Right lobe of liver (tissue), 6 donors: Measurements from ENCODE around the gene NCOA6. TPM values are rescaled to one million over a fixed set of nuclear protein-coding genes. Genes with fewer than 3 reads are reported as not detected.
"Not testable (repeated sequence)": the region's sequence is repeated elsewhere in the genome, so short reads cannot be mapped to it uniquely, and the experiment has no call there.

Experiments
- ATAC-seq, 4 donors: fragments of 200-7000 bp; cut with Tn5 transposase; one replicate each; pipeline ENCODE4 v1.9.1; 2020; ENCODE audit warnings: mild to moderate bottlenecking in 4 of 4, moderate library complexity in 4 of 4
- DNase-seq, 3 donors: peaks; one replicate each; pipeline ENCODE4 v3.0.0-alpha.2; 2020
- H3K27ac ChIP-seq, 3 donors: fragments of 200-600 bp; one replicate each; pipeline ENCODE4 v1.8.0; 2022
- H3K27me3 ChIP-seq, 2 donors: fragments of 200-600 bp; one replicate each; pipeline ENCODE4 v1.8.0; 2022
- H3K36me3 ChIP-seq, 4 donors: fragments of 200-600 bp; sonication (generic) in 1 of 4; one replicate each; pipeline versions ENCODE4 v1.5.1 to v1.8.0; 2017 to 2022; ENCODE audit warnings: control low read depth in 1 of 4
- H3K4me1 ChIP-seq, 4 donors: fragments of 200-600 bp; sonication (generic) in 1 of 4; one replicate each; pipeline versions ENCODE4 v1.5.1 to v1.8.0; 2017 to 2022; ENCODE audit warnings: control low read depth in 1 of 4
- H3K4me3 ChIP-seq, 3 donors: fragments of 200-600 bp; one replicate each; pipeline ENCODE4 v1.8.0; 2022
- H3K9me3 ChIP-seq, 4 donors: fragments of 200-600 bp; sonication (generic) in 1 of 4; one replicate each; pipeline versions ENCODE4 v1.5.1 to v1.8.0; 2017 to 2022; ENCODE audit warnings: control low read depth in 1 of 4
- POLR2A ChIP-seq: fragments of 450-650 bp; IDR thresholded peaks from one replicate; pipeline ENCODE4 v1.6.1; 2017; ENCODE audit warnings: antibody characterized with exemption, mild to moderate bottlenecking
- WGBS: methylation state at CpG from one replicate; pipeline ENCODE4 v1.1.6; 2018; ENCODE audit warnings: low coverage, low lambda C conversion rate; ENCODE audit not compliant: insufficient coverage; ENCODE audit errors: missing lambda C conversion rate; 5-methylcytosine and 5-hydroxymethylcytosine counted together
- intact Hi-C, 2 donors: fragments of 100-400 bp; cut with DNase I; formaldehyde crosslinking; loops; one replicate each; pipeline versions ENCODE4 v1.11.2 to v1.14.1; 2022
- total RNA-seq, 6 experiments: library from RNA; depleted of rRNA in 2 of 6; stranded (reverse); fragments of >200 nt in 2 of 6; fragmentation: NEBNext Ultra II Directional in 3 of 6; extraction: Animal tissue kit (Norgen Biotek cat#: 25700) in 3 of 6; gene quantifications; one replicate each; pipeline versions ENCODE4 v1.1.0 to v1.2.4, GENCODE V29; 2016 to 2023
- TF ChIP-seq, protein P1 (sequence below), 4 donors: fragments of 200-600 bp in 3 of 4; fragments of 450-650 bp in 1 of 4; IDR thresholded peaks; one replicate each; pipeline versions ENCODE4 v1.5.1 to v1.8.0; 2016 to 2022; ENCODE audit warnings: antibody characterized with exemption in 4 of 4, mild to moderate bottlenecking in 2 of 4
- donor health status: DM: no; HTN: yes; CAD: no.
- donor health status: DM: no; HTN: no; CAD: no.
- donor health status: DM: no; HTN: no; CAD: no.
- donor health status: DM: no; HTN: yes; CAD: no.
- donor health status: DM: no; HTN: yes; CAD: no.

Gene NCOA6
- total RNA-seq, 6 experiments from 2014 or later: 10.0 to 12.9 (median 11.1) TPM

DNA sequence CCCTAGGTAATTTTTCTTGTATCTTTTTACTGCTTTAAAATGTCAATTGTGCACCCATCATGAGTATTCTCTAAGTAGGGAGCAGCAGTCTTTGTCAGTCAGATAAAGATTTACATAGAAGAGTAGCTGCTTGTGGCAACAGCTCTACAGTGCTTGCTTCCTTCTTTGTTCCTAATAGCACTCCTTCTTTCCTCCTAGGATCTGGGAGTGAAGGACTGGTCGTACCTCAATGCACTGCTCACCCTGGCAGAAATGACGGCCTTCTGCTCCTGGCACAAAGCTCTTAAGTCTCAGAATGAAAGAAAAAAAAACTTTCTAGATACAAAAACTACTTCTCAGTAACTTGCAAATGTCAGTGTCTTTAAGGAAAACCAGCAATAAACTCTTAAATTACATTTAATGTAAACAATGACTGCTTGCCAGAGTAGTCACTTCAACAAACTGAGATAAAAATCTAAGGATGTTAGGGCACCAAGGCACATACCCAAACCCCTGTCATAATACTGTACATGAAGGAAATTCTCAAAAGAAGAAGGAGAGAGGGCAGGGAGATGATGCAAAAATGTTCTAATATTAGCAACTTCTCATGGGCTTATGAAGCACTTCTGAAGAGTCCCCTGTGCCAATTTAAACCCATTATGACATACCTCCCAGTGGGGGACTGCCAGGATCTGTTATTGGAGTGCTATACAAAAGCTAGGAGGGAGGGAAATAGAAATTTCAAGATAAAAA lies 34.0 kb downstream of the NCOA6 start:
- no peaks in the 10 kb centered on the region for H3K27me3 ChIP-seq
- H3K4me3 ChIP-seq: no peak overlapping the region
- H3K4me1 ChIP-seq: no peaks in the 10 kb centered on the region
- WGBS: 89% methylated on average over 2 of the region's 2 CpGs
- ATAC-seq: no peak
- no peak overlapping the region for H3K27ac ChIP-seq
- H3K9me3 ChIP-seq: no peaks in the 10 kb centered on the region
- TF ChIP-seq, protein P1, sequence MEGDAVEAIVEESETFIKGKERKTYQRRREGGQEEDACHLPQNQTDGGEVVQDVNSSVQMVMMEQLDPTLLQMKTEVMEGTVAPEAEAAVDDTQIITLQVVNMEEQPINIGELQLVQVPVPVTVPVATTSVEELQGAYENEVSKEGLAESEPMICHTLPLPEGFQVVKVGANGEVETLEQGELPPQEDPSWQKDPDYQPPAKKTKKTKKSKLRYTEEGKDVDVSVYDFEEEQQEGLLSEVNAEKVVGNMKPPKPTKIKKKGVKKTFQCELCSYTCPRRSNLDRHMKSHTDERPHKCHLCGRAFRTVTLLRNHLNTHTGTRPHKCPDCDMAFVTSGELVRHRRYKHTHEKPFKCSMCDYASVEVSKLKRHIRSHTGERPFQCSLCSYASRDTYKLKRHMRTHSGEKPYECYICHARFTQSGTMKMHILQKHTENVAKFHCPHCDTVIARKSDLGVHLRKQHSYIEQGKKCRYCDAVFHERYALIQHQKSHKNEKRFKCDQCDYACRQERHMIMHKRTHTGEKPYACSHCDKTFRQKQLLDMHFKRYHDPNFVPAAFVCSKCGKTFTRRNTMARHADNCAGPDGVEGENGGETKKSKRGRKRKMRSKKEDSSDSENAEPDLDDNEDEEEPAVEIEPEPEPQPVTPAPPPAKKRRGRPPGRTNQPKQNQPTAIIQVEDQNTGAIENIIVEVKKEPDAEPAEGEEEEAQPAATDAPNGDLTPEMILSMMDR (IDR thresholded peaks at IDR 0.05): no peak
- TF ChIP-seq POLR2A: no peak
- intact Hi-C loops: no loop called here
- DNase-seq: no peak
- H3K36me3 ChIP-seq: peaks cover 0 to 5% (median 0%) of the 10 kb centered on the region in 4 donors

DNA sequence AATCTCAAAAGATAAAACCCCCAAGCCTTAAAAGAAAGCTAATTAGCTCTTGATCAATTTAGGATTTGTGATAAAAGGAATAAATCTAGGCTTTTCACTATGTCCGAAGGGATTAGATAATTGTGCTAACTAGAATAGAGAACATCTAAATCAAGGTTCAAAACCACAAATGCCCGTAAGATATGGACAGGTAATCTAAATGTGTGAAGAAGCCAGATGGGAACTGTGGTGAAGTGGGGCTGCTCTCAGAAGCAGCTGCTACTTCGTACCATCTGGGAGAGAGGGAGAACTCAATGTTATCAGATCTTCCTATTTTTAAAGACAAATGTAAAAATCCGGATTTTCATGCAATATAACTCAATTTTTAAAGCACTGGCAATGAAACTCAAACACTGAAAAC lies 44.2 kb downstream of the NCOA6 start:
- Histone ChIP-seq H3K4me1 (no peaks in the 10 kb centered on the region), H3K27ac (no peak overlapping the region), H3K36me3 (peaks cover 0 to 10% (median 0%) of the 10 kb centered on the region in 4 donors), H3K27me3 (no peaks in the 10 kb centered on the region), H3K9me3 (no peaks in the 10 kb centered on the region), H3K4me3 (no peak overlapping the region)
- DNase-seq (no peak), ATAC-seq (no peak)
- intact Hi-C loops: no loop called here
- no peak for TF ChIP-seq POLR2A
- TF ChIP-seq, protein P1 (IDR thresholded peaks at IDR 0.05): no peak
- 87% methylated on average over 4 of the region's 4 CpGs for WGBS

DNA sequence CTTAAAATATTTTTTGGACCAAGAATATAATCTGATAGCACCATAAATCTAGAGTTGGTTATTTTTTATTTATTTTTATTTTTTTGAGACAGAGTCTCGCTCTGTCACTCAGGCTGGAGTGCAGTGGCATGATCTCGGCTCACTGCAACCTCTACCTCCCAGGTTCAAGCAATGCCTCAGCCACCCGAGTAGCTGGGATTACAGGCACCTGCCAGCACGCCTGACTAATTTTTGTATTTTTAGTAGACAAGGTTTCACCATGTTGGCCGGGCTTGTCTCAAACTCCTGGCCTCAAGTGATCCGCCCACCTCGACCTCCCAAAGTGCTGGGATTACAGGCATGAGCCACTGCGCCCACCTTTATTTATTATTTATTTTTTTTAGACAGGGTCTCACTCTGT lies 45.2 kb downstream of the NCOA6 start:
- H3K4me3 ChIP-seq, DNase-seq, H3K27ac ChIP-seq, ATAC-seq, H3K4me1 ChIP-seq, H3K9me3 ChIP-seq, intact Hi-C loops, H3K27me3 ChIP-seq: not testable (repeated sequence)
- H3K36me3 ChIP-seq: peaks cover 0 to 19% (median 2%) of the 10 kb centered on the region in 4 donors
- 89% methylated on average over 8 of the region's 8 CpGs for WGBS

DNA sequence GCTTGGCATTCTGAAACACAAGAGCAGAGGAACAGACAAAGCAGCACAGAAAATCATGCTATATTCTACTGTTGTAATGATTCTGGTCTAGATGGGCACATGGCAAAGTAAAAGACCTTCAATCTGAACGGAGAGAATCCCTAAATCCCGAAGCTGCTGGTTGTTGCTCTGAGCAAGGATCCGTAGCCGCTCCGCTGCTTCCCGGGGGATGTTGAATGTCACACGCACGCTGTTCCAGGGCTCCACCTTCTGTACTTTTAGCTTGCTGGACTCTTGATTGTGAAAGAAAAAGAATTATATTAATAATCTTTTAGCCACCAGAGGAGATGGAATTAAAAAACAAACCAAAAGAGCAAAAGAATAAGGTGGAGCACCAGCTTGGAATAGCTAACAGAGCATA lies 49.3 kb downstream of the NCOA6 start:
- Histone ChIP-seq H3K9me3 (no peaks in the 10 kb centered on the region), H3K4me3 (no peak overlapping the region), H3K27me3 (no peaks in the 10 kb centered on the region), H3K27ac (no peak overlapping the region), H3K4me1 (no peaks in the 10 kb centered on the region), H3K36me3 (peaks cover 0 to 26% (median 11%) of the 10 kb centered on the region in 4 donors)
- TF ChIP-seq POLR2A: no peak
- TF ChIP-seq, protein P1 (IDR thresholded peaks at IDR 0.05): no peak
- intact Hi-C loops: no loop called here
- no peak for ATAC-seq
- 98% methylated on average over 7 of the region's 8 CpGs for WGBS
- DNase-seq: no peak

DNA sequence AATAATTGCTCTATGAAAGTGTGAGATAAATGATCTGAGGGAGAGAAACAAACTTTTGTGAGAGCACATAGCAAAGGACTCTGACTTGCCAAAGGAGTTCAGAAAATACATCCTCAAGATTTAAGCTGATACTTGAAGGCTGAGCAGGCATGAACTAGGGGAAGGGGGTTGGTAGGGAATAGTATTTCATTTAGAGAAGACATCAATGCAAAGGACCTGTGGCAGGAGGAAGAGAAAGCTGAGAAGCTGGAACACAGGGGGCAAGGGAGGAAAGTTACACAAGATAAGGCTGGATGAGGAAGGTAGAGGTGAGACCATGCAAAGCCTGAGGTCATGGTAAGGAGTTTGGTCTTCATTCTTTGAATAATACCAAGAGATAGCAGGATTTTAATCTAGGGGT lies 50.6 kb downstream of the NCOA6 start:
- peaks cover 0 to 26% (median 11%) of the 10 kb centered on the region in 4 donors for H3K36me3 ChIP-seq
- TF ChIP-seq, protein P1 (IDR thresholded peaks at IDR 0.05): no peak
- TF ChIP-seq POLR2A: no peak

More for the DNA sequence above, 50.6 kb downstream of the NCOA6 start:
- ATAC-seq: no peak
- Histone ChIP-seq H3K4me1 (no peaks in the 10 kb centered on the region), H3K9me3 (no peaks in the 10 kb centered on the region), H3K27ac (no peak overlapping the region), H3K4me3 (no peak overlapping the region), H3K27me3 (no peaks in the 10 kb centered on the region)
- DNase-seq: no peak
- intact Hi-C loops: no loop called here
